ENCODE results near the gene EXOC4.
"Not testable (repeated sequence)": the region's sequence is repeated elsewhere in the genome, so short reads cannot be mapped to it uniquely, and the experiment has no call there.

EXOC4 gene

DNA sequence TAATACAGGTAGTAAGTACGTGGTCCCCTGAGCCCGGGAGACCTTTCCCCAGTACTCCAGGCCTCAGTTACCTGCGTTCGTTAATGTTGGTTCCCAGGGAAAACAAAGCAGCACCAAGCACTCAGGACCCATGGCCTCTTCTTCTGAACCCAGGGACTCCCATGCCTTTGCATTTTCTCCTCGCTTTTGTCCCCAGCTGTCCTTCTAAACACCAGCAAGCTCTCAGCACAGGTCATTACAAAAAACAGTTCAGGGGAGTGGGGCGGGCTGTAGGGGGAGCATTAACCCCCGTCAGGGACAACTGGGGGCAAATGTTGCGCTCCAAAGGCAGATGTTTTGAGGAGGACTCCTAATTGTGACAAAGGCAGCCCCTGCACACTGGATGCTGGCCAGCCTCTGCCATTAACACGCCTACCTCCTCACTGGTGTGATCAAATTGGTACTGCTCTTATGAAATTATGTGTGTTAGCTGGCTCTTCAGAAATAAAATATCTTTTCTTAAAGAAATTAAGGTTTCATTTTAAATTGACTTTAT, 793.8 kb downstream of the EXOC4 start:
- in situ Hi-C loops (cut with HindIII; ENCODE audit: low sequenced_read_pairs), result no loop called here

DNA sequence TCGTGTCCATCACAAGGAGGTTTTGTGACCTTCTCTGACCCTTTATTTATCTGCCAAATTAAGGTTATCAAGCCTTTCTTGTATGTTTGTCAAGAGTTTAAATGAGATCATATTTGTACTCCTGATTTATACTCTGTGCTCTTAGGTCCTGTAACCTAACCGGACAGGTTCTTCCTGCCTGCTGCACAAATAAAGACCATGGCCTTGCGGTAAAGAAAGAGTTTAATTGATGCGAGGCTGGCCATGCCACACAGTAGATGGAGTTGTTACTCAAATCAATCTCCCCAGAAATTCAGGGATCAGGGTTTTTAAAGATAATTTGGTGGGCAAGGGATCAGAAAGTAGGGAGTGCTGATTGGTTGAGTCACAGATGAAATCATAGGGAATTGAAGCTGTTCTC, 794.8 kb downstream of the EXOC4 start:
- in situ Hi-C loops (cut with HindIII; ENCODE audit: low sequenced_read_pairs), result no loop called here

DNA sequence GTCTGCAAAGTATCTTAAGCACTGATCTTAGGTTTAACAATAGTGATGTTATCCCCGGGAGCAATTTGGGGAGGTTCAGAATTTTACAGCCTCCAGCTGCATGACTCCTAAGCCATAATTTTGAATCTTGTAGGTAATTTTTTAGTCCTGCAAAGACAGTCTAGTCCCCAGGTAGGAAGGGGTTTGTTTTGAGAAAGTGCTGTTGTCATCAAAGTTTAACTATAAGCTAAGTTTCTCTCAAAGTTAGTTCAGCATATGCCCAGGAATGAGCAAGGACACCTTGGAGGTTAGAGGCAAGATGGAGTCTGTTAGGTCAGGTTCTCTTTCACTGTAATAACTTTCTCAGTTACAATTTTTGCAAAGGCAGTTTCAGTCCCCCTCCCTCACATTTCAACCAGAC, 795.3 kb downstream of the EXOC4 start:
- in situ Hi-C loops (cut with HindIII; ENCODE audit: low sequenced_read_pairs), result no loop called here

DNA sequence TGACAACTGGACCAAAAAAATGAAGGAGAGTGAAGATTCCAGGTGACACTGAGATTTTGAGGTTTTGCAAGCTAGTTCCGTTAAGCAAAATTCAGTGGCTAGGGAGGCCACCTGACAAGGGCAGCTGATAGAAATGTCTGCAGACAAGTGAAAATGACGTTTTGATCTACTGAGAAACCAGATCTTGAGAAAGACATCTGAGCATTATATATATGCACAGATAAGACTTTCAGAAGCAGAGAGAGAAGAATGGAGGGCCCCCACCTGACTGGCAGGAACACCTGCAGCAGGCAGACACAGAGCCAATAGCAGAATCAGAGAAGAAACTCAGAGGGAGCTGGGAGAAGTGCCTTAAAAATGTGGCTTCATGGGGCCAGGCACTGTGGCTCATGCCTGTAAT, 798.1 kb downstream of the EXOC4 start:
- in situ Hi-C loops (cut with HindIII; ENCODE audit: low sequenced_read_pairs), result no loop called here

DNA sequence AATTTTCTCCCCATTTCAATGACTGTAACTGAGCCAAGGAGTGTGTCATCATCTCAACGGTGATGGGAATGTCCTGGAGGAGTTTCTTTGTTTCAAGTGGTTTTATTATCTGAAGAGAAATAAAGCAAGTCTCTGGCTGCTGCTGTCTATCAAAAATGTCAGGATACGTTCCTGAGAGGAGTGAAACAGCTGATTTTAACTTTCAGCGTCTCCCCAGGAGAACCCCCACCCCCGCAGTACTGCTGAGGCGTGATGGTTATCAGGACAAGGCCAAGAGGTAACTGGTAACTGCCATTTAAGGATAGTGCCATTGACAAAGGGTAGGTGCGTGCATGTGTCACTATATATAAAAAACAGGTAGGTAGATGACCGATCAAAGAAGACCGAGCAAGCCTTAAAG, 803.9 kb downstream of the EXOC4 start:
- in situ Hi-C loops (cut with HindIII; ENCODE audit: low sequenced_read_pairs), result no loop called here

DNA sequence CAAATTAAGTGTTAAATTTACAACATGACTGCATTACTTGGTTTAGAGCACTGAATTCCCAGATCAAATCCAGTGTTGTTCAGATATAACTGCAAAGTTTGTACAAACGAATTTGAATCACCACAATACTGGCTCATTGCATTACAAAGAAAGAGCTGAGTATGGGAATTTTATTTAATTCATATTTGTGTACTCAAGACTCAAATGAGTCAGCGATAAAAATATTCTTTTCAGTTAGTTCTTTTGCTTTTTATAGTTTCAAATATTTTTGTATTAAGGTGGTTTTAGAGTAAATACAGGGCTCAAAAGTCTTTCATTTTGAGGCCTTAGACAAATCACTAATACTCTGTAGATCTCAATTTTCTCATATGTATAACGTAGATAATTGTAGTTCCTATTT, 805.6 kb downstream of the EXOC4 start:
- in situ Hi-C loops (cut with HindIII; ENCODE audit: low sequenced_read_pairs), result no loop called here

DNA sequence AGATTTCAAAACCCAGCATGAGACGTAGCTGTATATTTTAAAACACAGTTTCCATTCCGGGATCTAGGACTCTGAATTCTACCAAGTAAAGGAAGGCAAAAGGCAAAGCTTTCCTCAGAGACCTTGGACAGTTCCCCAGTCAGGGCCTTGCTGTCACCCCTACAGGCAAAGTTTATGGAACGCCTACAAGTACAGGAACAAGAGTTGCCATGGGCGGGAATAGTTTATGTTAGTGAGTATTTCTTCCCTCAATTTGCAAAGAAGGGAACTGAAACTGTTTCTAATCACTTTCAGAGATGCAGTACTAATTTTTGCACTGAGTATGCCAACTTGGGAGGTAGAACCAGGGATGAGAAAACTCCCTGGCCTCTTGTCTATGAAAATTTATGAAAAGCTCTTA, 806.1 kb downstream of the EXOC4 start:
- in situ Hi-C loops (cut with HindIII; ENCODE audit: low sequenced_read_pairs), result no loop called here

DNA sequence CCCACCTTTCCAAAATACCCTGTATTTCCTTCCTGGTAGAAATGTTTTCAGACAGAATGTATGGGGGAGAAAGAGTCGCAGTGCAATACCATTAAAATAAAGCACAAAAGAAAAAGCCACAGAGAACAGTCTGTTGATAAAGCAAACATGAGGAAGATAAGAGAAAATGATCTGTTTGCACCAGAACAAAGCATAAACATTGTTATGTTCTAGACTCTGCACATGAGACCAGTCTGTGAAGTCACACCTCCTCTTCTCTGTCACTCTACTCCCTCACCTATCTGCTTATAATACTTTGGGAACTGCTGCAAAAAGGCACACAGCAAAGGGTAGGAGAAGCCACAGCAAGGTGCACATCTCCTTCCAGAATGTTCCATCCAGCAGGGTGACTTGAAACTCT, 807.0 kb downstream of the EXOC4 start:
- in situ Hi-C loops (cut with HindIII; ENCODE audit: low sequenced_read_pairs), result no loop called here

DNA sequence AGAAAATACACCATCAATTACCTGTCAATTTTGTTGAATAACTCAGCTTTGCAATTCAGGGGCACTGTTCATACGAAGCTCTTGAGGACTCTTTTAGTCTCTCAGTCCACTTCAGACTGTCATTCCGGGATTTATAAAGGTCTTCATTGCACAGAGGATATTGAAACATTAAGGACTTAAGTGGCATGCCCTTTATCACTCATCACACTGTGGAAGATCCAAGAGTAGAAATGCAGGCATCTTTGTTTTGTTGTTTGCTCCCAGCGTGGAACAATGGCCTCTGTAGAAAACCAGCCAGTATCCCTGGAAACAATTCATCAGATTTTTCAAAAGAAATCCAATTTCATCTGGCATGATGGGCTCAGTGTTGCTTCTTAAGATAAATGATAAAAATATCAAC, 808.0 kb downstream of the EXOC4 start:
- in situ Hi-C loops (cut with HindIII; ENCODE audit: low sequenced_read_pairs), result no loop called here

DNA sequence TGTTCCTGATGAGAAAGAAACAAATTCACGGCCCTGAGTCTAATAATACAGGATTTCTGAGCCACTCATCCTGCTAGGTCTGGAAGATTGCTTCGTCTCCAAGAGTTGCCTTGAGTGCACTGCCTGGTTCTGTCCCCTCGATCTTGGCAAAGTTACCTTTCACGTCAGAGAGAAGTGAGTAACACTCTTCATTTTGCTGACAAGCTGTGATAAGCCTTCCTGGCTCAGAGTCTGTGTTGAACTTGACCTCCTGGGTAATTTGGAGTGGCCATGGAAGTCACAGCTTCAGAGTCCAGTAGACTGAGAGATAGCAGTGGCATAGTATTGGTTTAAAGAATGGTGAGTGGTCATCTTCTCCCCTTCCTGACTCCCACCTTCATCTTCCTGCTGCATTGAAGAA, 809.6 kb downstream of the EXOC4 start:
- in situ Hi-C loops (cut with HindIII; ENCODE audit: low sequenced_read_pairs), result no loop called here

DNA sequence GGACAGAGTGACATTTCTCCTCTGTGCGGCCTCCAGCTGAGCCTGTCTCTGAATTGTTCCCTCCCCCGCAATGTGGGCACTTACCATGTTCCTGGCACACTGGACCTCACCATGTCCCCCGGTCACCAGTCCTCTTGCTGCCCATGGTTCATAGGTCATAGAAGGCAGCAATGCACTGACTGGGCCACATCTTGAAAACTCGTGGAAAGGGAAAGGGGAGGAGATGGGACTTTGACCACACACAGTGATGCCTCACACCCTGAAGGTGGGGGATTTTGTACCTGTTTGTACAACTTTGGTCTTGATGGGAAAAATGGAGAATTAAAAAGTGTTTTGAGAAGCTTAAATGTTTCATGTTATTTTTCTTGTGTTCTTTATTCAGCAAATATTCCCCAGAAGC, 812.5 kb downstream of the EXOC4 start:
- in situ Hi-C loops (cut with HindIII; ENCODE audit: low sequenced_read_pairs), result no loop called here

DNA sequence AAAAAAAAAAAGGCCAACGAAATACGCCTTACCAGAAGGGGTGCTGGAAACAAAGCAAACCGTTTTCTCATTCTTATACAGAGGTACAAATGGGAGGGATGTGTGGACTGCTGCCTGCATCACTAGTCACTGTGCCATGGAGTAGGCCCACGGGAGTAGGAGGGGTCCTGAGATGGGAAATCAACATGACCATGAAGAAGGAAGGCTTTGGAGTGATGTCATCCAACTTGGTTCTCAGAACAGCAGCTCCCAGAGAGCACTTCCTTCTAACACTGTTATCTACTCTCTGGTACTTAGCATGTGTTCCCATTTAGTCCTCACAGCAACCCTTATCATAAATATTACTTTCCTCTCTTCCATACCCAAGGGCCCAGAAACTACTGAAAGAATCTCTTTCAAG, 814.3 kb downstream of the EXOC4 start:
- in situ Hi-C loops (cut with HindIII; ENCODE audit: low sequenced_read_pairs), result no loop called here

DNA sequence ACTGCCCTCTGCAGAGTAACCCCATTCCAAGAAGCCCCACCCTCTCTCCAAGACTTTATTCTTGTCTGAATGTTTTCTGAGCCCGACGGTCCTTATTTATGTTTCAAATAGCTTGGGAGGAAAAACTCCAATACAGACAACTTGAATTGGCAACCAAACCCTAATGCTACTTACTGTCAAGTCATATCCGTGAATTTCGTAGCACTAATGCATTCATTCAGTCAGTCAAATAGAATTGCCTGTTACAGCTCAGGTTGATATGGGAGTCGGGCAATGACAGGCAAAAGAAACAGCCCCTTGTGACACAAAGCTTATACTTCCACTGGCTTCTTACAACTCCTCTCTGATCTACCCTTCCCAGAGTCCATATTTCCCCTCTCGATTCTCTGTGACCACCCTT, 815.8 kb downstream of the EXOC4 start:
- in situ Hi-C loops (cut with HindIII; ENCODE audit: low sequenced_read_pairs), result no loop called here

DNA sequence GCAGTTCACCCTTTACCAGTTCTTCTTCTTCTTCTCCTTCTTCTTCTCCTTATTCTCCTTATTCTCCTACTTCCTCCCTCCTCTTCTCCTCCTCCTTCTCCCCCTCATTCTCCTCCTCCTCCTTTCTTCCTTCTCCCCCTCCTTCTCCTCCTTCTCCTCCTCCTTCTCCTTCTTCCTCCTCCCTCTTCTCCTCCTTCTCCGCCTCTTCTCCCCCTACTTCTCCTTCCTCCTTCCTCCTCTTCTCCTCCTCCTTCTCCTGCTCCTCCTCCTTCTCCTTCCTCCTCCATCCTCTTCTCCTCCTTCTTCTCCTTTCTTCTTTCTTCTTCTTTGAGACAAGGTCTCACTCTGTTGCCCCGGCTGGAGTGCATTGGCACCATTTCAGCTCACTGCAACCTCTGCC, 816.3 kb downstream of the EXOC4 start:
- in situ Hi-C loops (cut with HindIII; ENCODE audit: low sequenced_read_pairs), result no loop called here

DNA sequence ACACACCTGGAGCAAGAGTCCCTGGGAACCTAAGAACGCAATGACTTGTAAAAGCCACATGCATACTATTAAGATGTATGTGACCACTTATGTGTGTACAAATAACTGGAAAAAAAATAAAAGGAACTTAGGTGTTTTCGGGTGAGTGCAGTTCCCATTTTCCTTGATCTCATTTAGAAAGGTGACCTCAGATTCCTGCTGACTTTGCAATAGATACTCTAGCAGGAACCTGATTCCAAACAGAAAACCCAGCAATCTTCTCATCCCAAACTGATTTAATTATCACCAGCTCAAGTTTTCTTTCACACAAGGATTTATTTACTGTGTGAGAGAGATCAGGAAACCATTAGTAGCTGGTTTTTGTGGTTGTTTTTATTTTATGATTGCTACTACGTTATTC, 817.8 kb downstream of the EXOC4 start:
- in situ Hi-C loops (cut with HindIII; ENCODE audit: low sequenced_read_pairs), result loop anchor here (5.0 kb wide), 1 partner anchor 42 kb away; no protein-coding TSS in a partner anchor

DNA sequence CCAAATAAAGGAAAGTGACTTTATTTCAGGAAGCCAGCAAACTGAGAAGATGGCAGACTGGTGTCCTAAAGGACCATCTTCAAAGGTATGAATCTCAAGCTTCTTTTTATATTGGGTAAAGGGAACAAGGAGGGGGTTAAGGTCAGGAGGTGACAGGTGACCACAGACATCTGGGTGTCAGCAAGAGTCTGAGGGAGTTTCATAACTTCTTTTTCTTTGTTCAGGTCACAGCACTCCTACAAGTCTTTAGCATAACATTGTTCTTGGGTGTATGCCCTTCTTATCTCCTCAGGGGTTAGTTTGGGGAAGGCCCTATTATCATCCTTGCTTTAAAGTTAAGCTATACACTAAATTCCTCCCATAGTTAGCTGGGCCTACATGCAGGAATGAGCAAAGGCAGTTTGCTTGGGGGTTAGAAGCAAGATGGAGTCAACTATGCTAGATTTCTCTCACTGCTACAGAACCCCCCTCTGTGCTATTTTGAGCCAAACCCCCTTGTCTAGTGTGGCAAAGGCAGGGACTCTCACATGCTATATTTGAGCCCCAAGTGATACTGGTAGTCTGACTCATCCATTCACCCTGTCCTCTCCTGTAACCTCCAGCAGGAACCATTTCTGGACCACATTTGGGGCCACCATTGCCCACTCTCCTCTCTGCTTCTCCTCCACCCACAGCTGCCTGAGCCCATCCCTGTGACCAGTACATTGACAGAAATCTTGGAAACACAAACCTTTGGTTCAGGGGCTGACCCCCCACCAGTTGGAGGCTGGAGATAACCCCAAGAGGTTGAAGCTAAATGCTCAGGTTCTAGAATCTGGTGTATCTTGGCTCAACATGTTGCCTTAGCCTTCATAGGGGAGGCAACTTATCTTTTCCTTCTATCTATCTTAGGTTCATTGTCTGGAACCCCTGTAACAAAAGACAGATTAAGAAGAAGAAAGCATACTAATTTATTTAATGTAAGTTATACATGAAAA, 818.8 kb downstream of the EXOC4 start:
- in situ Hi-C loops (cut with HindIII; ENCODE audit: low sequenced_read_pairs), result loop anchor here (5.0 kb wide), 1 partner anchor 41 kb away; no protein-coding TSS in a partner anchor

DNA sequence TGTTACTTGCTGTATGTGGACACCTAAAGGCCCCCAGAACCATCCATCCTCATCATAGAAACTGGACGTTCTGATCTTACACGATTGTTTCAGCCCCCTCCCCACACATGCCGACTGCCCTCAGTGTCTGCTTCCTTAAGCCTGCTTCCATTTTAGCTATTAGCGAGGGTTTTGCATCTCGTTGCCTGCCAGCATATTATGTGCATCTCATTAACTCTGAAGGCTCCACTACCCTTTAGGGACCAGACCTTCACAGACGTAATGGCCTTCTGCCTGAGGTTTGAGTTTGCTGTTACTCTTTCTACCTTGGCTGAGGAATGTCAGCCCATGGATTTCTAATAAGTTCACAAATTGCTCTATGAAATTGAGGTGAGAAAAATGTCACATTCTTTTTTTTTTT, 820.4 kb downstream of the EXOC4 start:
- in situ Hi-C loops (cut with HindIII; ENCODE audit: low sequenced_read_pairs), result loop anchor here (5.0 kb wide), 1 partner anchor 39 kb away; no protein-coding TSS in a partner anchor

DNA sequence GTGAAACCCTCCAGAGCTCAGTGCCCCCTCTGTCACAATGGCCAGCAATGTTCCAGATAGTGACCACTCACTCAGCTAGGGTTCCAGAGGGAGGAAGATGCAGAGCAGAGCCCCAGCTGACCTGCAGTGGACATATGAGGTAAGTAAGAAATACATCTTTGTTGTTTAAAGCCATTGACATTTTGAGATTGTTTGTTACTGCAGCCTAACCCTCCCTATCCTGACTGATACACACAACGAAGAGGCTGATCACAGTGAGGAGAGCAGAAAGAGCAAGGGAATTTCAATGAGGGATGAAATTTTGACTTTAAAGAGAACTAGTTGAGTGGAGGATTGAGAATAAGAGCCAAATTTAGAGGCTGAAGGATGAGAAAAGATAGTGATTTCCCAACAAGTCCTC, 822.9 kb downstream of the EXOC4 start:
- in situ Hi-C loops (cut with HindIII; ENCODE audit: low sequenced_read_pairs), result no loop called here

DNA sequence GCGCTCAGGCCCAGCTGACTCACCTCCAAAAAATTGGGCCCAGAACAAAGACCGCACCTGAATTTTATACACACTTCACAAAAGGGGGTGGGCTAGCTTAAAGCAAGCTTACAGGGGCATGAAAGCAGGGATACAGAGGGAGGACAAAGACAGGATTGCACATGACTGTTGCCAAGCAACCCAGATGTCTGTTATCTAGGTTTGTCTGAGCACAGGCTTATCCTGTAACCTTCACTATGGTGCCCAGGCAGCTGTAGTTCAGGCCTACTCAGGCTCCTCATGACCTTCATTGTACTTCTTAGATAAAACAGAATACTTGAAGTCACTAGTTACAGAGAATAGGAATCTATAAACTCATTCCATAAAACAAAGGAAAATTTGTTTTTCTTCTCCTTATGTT, 824.7 kb downstream of the EXOC4 start:
- in situ Hi-C loops (cut with HindIII; ENCODE audit: low sequenced_read_pairs), result not testable (repeated sequence)

DNA sequence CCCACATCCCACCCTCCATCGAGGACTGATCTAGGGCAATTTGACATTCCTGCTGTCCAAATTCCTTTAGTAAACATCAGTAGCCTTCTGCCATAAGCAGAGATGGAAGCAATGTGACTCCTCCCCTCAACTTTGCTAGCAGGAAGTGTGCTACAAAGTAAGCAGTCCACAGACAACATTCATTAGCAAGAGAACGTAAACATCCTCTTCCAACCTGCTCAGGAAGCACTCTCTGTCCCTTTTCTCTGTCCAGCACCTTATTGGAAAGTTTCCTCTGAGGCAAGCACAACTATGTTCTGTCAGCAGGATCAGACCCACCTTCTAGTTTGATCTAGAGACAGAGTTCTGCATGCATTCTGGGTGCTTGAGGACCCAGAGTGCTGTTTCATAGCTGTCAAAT, 826.1 kb downstream of the EXOC4 start:
- in situ Hi-C loops (cut with HindIII; ENCODE audit: low sequenced_read_pairs), result no loop called here

DNA sequence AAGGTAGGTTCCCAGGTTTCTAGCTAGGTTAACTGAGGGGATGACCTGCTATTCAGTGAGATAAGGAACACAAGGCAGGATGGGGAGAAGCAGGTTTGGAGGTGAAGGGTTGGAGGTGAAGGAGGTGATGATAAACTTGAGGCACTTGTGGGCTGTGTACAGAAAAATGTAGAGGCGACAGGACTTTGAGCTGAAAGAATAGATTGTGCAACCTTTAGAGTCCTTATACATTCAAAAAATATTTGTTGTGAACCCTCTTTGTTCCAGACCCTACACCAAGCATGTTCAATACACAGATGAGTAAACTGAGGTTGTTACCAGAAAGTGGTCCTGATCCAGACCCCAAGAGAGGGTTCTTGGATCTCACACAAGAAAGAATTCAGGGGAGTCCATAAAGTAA, 828.8 kb downstream of the EXOC4 start:
- in situ Hi-C loops (cut with HindIII; ENCODE audit: low sequenced_read_pairs), result no loop called here

DNA sequence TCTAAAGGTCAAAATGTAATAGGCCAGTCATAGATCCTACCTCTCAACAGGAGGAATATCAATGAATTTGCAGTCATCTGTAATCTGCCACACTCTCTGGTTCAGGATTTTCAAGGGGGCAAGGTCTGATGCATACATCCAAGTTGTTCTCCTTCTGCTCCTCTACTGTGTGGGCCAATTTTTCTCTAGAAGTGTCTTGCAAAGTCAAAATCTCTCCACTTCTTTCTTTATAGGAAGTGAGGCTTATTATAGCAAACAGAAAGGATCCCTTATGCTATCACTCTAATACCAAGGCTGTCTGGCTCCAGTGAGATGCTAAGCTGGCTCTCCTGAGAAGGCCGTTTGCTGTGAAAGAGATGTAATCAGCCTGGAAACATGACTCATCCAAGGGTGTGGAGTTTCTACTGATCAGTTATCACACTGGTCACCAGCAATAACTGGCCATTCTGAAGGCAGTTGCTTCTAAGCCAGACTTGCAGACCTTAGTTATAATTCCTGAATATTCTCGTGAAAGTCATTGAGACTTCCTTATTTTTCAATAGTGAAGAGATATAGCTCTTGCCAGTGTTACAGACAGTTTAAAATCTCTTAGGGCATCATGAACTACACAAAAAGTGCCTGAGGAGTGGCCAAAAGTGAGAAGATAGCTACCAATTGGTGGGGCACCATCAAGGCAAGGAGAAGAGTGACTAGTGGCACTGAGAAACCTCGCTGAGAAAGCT, 831.0 kb downstream of the EXOC4 start:
- in situ Hi-C loops (cut with HindIII; ENCODE audit: low sequenced_read_pairs), result no loop called here

Measured in endothelial cell of hepatic sinusoid (primary cell).